BJ (cell line): Measurements from ENCODE around the gene MFSD12. TPM values are rescaled to one million over a fixed set of nuclear protein-coding genes. Genes with fewer than 3 reads are reported as not detected.
A peak's percentile ranks its signal among the peaks of the same experiment; 100 is the strongest.

Source experiments
- CTCF ChIA-PET: fragments of 350-600 bp; formaldehyde crosslinking; extraction: SDS; loops from one replicate; lab custom pipeline; 2021; ENCODE audit warnings: antibody characterized with exemption, inconsistent platforms; lab: Yijun Ruan, JAX
- POLR2A ChIA-PET: fragments of 300-600 bp; sonication (Branson Sonifier 250); formaldehyde crosslinking; extraction: SDS; loops from one replicate; lab custom pipeline; 2021; ENCODE audit warnings: antibody characterized with exemption; lab: Charles Lee
- DNase-seq: peaks from one replicate; pipeline ENCODE4 v3.0.0-alpha.2; 2011; ENCODE audit warnings: low read depth
- H3K27me3 ChIP-seq: 2 replicates; pipeline ENCODE4 v1.6.0; 2011; ENCODE audit warnings: low read length; ENCODE audit not compliant: control insufficient read depth, insufficient read depth
- H3K36me3 ChIP-seq: 2 replicates; pipeline ENCODE4 v1.5.1; 2011; ENCODE audit warnings: low read length; ENCODE audit not compliant: control insufficient read depth, insufficient read depth
- H3K4me3 ChIP-seq: 2 replicates; pipeline ENCODE4 v1.5.1; 2011; ENCODE audit warnings: low read depth, mild to moderate bottlenecking, control low read depth, low read length
- CTCF ChIP-seq: IDR thresholded peaks from 2 replicates; pipeline ENCODE4 v1.5.1; 2011; ENCODE audit warnings: low read depth, mild to moderate bottlenecking, control low read depth, inconsistent platforms, low read length, moderate library complexity; ENCODE audit not compliant: insufficient read depth
- polyA plus RNA-seq: library from polyadenylated mRNA; depleted of rRNA; stranded (reverse); fragments of >200 nt; gene quantifications from 2 replicates; pipeline ENCODE4 v1.2.3, GENCODE V29; 2011

Gene MFSD12
- polyA plus RNA-seq, 1 experiment: 54.7 TPM

GRCh38 chr19:3580156-3580934 lies 23.0 kb upstream of the MFSD12 start:
- CTCF ChIA-PET: interaction anchor here (1.5 kb wide), 1 partner anchor 120 kb away, joined by 4 read pairs; the partner anchor contains the start of gene PIP5K1C
- Histone ChIP-seq H3K27me3 (no peaks in the 10 kb centered on the region), H3K4me3 (no peak overlapping the region), H3K36me3 (peaks cover 2% of the 10 kb centered on the region)
- peak; percentile 76 for DNase-seq
- TF ChIP-seq CTCF: no peak
- POLR2A ChIA-PET: no interaction called here

DNA sequence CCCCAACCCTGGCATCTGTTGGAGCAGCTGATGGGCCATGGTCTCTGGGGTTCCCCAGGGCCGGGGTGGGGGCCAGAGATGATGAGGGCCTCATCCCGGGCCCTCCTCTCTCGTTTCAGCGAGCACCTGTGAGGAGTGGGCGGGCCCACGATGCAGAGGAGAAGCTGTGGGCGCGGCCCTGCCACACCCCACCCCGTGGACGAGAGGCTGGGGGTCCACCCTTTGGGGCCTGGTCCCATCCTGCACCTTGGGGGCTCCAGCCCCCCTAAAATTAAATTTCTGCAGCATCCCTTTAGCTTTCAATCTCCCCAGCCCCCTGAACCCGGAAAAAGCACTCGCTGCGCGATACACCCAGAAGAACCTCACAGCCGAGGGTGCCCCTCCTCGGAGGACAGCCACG lies 21.0 kb upstream of the MFSD12 start:
- Histone ChIP-seq H3K4me3 (no peak overlapping the region), H3K27me3 (no peaks in the 10 kb centered on the region), H3K36me3 (peaks cover 5% of the 10 kb centered on the region)
- no peak for DNase-seq
- CTCF ChIA-PET: interaction anchor here (0.6 to 0.7 kb wide), 2 partner anchors 20 to 32 kb away, joined by 3 to 4 read pairs; no protein-coding TSS in a partner anchor
- no peak for TF ChIP-seq CTCF
- POLR2A ChIA-PET: no interaction called here

DNA sequence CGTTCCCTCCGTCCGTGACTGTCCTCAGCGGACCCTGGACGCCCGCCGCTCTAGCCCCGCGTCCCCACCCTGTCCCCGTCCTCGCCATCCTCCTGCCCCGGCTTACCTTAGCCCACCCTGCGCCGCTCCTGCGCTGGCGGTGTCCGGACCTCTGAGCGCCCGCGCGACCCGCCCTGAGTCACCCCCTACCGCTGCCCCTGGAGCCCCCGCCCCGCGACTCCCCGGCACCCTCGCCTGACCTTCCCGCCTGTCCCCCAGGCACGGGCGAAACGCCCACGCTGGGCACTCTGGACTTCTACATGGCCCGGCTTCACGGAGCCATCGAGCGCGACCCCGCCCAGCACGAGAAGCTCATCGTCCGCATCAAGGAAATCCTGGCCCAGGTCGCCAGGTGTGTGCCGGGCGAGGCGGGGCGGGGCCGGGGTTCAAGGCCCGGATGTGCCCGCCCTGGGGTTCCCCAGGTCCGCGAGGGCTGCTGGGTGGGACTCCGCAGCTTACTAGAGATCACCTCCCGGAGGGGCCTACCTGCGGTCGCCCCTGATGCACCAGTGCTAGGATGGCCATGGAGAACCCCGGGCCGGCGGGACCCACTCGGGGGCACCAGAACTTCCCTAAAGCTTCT lies 20.4 kb upstream of the MFSD12 start:
- Histone ChIP-seq H3K27me3 (no peaks in the 10 kb centered on the region), H3K4me3 (no peak overlapping the region), H3K36me3 (peaks cover 5% of the 10 kb centered on the region)
- no peak for DNase-seq
- no peak for TF ChIP-seq CTCF
- CTCF ChIA-PET: interaction anchor here (0.7 kb wide), 1 partner anchor 31 kb away, joined by 3 read pairs; no protein-coding TSS in a partner anchor
- POLR2A ChIA-PET: no interaction called here

- Histone ChIP-seq H3K27me3 (no peaks in the 10 kb centered on the region), H3K36me3 (peaks cover 5% of the 10 kb centered on the region), H3K4me3 (peak overlapping the region; percentile 27)
- no peak for TF ChIP-seq CTCF
- ChIA-PET POLR2A (interaction anchor here (0.5 kb wide), 1 partner anchor 123 kb away, joined by 3 read pairs; the partner anchor contains the start of gene PIP5K1C), CTCF (interaction anchor here (0.7 to 1.1 kb wide), 3 partner anchors 14 to 31 kb away, joined by 3 read pairs; no protein-coding TSS in a partner anchor)
- DNase-seq: no peak
Observed at GRCh38 chr19:3576696-3577443, 19.5 kb upstream of the MFSD12 start.
